Measurements from ENCODE around the gene PCNX2. TPM values are rescaled to one million over a fixed set of nuclear protein-coding genes. Genes with fewer than 3 reads are reported as not detected.

The PCNX2 gene
- total RNA-seq, 1 experiment from 2014 or later, result 18.6 TPM

DNA sequence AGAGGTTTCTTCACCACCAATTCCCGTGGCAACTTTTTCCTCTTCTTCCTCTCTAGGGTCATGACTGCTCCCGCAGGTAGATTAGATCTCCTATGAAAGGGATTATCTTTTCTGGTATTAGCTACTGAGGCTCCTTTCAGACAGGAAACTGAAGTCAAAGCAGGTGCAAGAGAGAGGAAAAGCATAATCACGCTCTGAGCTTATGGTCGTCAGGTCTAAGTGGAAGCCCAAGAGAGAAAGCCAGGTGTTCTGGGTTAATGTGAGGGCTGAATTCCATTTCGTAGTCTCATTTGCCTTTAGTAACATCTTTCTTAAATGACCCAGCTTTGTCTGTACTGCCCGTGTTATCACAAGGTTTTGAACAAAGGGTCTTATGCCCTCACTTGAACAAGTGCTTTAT is 23.7 kb upstream of the PCNX2 start:
- no peak for DNase-seq (ENCODE audit: low spot score)

DNA sequence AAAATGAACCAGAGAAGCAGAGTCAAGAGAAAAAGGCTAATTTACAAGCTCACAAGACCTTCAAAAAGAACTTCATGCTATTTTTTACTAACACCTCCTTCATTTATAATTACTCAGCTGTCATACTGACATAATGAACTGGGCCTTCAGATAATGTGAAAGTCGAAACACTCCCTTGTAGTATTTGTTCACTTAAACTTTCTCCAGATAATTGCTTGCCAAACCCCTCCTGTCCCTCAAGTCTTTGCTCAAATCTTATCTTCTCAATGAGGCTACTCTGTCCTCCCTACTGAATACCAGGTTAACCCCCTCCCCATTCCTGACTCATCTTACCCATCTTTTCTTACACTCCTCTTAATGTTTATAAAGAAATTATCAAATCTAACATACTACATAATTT is 20.9 kb upstream of the PCNX2 start:
- DNase-seq (ENCODE audit: low spot score), result no peak

DNA sequence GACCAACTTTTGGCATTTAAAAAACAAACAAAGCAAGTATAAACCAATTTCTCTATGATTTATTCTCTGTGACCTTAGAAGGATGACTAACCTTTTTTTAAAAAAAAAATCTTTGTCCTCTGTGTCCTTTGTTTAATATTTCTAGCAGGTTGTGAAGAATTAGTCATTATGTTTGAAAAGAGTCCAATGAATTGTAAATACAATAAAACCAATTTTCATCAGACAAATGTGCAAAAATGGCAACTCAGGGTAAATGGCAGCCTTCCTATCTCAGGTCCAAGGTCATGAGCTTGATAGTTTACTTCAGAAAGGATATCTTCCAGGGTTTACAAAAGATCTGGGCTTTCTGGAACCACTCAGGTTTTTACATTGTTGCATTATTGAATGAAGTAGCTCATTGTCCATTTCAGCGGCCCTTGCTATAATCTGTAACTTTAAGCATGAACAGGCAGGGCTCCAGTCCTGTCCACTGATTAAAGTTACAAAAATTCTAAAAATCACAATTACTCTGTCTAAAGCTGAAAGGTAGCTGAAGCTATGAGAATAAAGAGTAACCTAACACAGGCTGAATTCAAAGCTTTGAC is 20.3 kb upstream of the PCNX2 start:
- no peak for DNase-seq (ENCODE audit: low spot score)

DNA sequence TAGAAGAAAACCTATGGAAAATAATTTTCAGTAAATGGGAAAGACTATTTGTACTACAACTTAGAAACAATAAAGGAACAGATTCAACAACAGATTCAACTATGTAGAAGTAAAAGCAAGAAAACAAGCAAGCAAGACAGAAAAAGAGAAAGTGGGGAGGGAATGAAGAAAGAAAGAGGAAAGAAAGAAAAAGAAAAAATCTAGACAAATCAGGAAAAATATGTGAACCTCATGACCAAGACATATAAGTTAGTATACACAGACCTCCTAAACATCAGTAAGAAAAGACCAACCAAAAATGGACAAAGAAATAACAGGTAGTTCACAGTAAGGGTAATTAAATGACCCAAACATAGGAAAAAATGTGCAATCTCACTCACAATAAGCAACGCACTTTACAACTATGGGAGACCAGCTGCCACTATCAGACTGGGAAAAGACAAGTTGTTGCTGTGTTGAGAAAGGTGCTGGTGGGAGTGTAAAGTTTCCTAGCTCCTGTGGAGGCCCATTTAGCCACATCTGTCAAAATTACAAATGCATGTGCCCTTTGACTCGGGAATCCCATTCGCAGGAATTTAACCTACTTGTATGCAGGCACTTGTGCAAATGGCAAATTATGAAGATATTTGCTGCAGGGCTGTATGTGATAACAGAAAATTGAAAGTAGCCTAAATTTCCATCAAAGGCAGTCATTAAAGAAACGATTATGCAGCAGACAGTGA is 18.1 kb upstream of the PCNX2 start:
- no peak for DNase-seq (ENCODE audit: low spot score)

DNA sequence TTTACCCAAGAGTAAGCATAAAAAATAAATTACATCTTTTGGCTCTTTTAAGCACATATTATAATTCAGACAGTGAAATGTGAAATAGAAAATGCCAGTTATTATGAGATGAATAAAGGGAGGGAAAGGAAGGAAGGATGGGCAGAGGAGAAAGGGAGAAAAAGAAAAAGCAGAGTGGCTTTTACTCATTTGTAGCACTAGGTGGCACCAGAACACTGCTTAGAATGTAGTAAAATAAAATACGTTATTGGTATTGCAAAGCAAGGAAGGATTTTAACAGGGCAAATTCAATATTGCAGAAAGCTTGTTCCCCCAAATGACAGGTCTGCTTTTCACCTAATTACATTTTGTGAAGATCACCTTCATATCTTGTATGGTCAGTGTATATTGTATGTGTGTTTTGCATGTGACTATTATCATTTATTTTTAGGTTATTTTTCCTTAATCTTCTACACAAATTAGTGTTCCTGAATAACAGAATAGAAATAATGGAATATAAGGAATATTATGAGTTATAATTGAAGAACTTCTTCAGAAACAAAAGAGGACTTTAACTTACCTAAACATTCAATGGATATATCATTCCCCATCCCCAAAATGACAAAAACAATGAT is 9.1 kb upstream of the PCNX2 start:
- peak; percentile 28 for DNase-seq (ENCODE audit: low spot score)

DNA sequence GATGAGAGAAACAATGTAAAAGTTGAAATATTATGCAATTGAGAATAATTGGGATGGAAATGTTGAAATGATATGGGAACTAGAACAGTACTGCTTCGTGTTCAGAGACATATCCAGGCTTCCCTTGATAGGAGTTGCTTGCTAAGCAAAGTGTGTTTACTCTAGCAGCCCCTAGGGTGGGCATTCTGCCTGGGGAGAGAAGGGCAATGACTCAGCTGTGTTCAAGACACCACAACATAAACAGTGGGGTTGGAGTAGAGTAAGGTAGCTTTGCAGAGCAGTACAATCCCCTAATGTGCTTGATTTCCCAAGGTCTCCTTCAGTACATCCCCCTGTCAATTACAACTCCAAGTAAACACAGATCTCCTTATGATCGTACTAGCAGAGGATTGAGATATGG is 4.8 kb upstream of the PCNX2 start:
- peak; percentile 56 for DNase-seq (ENCODE audit: low spot score)

DNA sequence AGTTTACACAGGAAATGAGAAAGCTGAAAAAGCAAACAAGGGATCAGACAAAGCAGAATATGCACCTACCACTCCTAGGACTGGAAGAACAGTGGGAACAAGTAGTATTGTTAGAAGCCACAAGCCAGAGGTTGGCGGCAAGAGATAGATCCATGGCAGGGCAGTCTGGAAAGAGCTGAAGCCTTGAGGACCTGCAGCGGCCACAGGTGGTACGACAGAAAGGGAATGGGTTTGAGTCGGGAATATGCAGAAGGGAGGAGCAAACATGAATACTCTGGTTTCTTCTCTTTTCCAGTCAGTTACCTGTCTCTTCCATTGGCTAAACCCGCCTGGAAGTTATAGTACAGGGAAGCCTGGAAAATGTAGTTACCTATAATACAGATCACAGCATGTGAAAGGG is 3.9 kb upstream of the PCNX2 start:
- no peak for DNase-seq (ENCODE audit: low spot score)

DNA sequence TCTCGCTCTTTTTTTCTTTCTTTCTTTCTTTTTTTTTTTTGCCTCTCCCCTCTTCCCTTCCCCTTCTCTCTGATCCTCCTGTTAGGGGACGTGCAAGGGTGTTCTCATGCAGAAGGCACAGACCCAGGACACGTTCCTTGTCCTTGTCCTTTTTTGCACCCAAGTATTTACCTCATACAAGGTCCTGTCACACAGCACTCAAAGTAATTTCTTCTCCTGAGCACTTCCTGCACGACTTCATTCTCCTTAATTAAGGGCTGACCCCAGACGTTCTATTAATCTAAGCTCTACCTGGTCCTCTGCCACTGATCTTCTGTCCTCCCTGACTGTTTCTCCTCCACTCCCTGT is 424 bp upstream of the PCNX2 start:
- DNase-seq (ENCODE audit: low spot score), result no peak

DNA sequence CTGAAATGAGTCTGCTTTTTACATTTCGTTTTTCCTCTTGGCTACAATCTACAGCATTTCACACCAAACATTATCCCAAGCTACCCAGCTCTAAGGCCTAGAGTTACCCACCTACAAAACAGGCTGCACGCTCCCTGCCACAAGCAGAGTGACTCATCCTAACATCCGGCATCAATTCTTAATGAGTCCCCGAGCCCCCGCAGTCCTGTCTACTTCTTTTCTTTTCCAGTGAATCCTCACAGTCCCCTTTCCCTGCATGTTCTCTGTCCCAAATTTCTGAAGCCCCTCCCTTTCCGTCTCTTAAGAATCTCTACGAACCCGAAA is 650 bp downstream of the PCNX2 start:
- DNase-seq (ENCODE audit: low spot score), result peak; percentile 73

DNA sequence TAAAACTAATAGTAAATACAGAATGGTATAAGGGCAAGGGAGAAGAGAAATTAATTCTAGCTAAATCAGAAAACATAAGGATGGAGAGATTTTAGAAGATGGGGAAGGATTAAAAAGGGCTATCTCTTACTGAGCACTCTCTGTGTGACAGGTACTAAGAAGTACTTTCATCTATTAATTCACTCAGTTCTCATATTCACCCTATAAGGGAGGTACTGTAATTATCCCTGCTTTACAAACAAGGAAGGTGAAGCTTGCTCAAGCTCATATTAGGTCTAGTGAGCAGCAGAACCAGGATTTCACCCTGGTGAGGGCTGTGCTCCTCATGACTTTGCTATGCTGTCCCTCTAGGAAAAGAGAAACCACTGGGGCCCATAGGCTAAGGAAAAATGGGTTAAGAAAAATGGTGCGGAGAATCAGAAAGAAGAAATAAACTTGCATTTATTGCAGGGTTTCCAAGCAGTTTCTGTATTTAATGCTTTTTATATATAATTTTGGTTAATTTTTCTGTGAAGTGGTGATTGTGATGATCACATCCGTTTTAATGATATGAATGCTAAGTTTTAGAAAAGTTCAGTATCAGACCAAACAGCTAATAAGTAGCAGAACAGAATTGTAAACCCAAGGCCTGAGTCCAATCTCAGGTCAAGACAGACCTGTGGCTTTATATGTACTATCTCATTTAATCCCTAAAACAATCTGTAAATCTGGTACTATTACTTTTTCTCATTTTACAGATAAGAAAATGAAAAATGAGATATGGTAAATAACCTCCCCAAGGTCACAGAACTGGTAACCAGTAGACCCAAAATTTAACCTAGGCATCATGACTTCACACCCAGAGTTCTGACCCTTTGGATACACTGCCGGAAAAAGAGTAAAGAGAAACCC is 1.7 kb downstream of the PCNX2 start:
- peak; percentile 17 for DNase-seq (ENCODE audit: low spot score)

DNA sequence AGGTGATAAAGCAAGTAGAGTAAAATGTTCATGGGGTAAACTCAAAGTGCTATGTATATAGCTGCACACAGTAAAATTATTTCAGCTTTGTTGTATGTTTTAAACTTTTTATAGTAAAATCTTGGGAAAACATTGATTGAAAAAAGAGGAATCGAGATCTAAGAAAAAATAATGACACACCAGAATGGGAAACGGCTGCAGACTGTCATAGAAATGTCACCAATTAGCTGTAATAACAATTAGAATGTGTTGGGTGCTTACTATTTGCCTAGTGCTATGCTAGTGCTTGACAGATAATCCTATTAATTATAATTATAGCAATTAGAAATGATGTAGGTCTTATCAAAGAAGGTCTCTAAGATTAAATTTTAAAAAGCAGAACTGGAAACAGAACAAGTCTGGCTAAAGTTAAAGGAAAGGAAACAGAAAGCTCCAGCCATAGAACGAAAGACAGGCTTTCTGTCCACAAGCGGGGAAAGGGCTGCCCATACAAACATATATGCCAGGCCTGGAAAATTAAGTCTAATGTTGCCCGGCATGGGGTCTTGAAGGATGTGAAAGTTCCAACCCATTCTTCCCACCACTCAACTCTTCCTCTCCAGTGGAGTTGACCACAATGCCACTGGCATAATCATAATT is 5.0 kb downstream of the PCNX2 start:
- no peak for DNase-seq (ENCODE audit: low spot score)

DNA sequence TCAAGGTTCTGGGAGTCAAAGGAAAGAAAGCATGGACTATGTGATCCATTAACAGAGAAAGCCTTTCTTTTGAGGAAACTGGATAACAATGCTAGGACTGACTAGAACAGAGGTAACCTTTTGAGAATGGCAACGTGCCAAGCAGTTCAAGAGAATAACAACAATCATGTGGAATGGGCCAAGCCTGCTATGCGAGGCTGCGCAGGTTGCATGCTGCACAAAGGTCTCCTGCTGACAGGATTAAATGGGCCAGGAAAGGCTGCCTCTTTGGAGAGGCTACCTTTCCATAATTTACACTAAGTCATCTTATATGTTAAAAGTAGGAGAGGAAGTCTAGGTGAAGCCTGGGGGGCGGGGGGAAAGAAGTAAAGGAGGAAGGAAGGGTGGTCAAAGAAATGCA is 5.8 kb downstream of the PCNX2 start:
- DNase-seq (ENCODE audit: low spot score), result no peak

DNA sequence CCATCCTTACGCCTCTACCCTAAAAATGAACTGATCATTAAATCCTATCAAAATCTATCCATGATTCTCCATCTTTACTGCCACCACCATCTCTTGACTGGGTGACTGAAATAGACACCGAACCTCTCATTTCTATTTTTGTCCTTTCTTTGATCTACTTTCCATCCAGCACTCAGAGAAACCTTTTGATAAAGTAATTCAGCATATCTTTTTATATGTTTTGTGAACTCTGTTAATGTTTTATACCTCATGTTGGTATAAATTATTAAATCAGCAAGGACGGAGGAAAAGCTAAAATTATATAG is 13.0 kb downstream of the PCNX2 start:
- no peak for DNase-seq (ENCODE audit: low spot score)

DNA sequence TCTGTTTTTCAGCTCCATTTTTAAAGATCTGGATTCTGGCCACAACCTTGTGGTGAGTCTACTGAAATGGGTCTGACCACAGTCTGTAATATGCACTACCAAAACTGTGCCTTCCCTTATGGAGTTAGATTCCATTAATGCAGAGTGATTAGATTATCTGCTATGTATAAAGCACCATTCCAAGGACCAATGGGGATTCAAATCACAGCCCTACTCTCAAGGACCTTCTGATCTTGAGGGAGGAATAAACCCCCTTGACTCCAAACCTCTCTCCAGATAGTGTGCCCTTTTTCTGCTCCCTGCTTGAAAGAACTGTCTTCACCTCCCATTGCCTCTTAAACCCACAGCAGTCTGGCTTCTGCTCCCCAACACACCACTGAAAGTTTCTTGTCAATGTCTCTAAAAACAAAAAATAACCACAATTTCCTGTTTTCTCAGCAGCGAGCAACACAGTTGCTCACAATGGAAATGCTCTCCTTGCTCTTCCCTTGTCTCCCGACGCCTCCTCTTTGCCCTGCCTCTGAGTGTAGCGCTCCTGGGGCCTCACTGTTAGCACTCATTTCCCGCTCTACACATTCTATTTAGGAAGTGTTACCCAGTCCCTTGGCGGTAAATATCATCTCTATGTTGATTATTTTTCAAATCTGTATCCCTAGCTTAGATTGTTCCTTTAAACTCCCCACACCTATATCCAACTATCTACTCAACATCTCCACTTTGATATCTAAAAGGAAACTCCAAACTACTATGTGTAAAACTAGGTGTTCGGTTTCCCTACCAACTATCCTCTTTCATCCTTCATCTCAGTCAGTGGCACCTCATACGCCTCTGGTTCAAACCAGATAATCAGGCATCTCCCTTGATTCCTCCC is 13.6 kb downstream of the PCNX2 start:
- peak; percentile 69 for DNase-seq (ENCODE audit: low spot score)

DNA sequence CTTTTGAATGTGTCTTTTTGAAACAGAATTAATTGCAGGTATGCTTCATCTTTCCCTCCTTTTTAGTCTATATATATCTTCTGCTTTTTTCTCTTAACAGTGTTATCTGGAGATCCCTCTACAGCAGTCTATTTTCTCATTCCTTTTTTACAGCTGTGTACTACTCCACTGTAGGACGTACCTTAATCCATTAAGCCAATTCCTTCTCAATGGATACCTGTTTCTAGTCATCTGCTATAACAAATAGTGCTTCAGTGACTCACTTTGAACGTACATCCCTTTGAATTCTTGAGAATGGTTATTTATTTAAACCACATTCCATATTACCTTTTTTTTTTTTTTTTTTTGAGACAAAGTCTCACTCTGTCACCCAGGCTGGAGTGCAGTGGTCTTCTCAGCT is 15.6 kb downstream of the PCNX2 start:
- no peak for DNase-seq (ENCODE audit: low spot score)

DNA sequence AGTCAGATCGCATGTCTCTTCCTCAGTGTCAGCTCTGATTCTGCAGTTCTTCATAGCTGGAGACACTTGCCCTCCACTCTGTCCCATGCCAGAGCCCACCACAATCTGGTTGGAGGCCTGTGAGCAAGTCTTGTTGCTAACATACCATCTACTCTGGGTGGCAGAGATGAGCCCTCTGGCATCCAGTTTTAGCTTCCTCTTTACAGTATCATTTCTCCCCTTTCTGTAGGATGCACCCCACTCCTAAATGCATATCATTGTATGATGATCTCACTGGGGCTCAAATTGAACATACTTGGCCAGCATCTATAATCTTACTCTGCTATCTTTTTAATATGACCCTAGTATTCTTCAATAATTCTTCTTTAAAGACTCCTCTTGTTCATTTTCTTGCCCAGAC is 16.9 kb downstream of the PCNX2 start:
- DNase-seq (ENCODE audit: low spot score), result no peak

DNA sequence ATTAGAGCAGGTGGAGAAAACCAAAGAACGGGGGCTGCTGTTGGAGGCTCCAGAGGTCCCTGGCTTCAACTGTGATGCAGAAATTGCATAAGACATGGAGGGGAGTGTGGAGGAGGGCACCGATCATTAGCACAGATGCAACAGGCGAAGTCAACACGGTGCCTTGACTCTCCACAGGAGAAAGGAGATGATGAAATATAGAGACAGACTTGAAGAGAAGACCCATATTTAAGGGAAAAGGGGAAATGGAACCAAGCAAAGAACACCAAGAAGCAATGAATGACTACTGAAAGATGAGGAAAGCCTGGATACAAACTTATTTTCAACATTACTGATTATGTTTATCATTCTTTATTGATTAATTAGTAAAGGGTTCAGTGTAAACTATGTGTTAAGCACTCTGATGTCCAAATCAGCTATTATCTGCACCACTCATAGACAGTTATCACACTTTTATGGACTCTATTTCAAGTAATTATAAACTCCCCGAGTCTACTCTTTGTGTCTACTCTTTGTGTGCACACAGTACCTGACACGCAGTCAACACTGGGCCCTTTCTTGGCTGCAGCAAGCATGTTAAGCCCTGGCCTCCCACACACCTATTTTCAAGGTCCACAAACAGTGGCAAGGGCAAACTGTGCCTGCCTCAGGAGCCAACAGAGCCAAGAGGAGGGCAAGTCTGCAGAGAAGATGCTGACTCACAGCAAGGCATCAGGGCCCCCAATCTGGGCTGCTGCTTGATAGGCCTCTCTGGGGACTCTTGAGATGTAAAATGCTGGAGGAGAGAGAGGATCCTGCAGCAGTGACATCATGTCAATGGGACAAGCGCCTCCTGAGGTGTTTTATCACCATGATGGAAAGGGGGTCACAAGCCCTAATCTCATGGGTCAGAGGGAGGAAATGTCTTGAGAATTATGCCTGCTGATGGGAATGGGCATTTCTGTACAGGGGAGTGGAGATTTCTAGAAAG is 17.6 kb downstream of the PCNX2 start:
- no peak for DNase-seq (ENCODE audit: low spot score)

DNA sequence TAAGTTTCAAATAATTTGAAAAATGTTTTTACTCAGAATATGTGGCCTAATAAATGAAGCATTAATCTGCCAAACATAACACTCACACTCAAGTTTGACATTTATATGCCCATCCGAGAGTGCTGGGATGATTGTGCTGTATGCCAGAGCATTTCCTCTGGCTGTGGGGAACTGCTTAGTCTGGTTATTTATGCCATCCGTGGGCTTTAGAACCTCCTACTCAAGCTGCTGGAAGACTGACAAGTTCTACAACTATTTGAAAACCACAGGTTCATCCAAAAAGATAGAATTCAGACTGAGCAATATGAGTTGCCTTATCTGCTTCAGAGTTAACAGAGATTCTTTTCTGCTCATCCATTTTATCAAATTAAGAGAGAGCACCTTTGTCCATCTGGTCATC is 25.9 kb downstream of the PCNX2 start:
- DNase-seq (ENCODE audit: low spot score), result no peak

DNA sequence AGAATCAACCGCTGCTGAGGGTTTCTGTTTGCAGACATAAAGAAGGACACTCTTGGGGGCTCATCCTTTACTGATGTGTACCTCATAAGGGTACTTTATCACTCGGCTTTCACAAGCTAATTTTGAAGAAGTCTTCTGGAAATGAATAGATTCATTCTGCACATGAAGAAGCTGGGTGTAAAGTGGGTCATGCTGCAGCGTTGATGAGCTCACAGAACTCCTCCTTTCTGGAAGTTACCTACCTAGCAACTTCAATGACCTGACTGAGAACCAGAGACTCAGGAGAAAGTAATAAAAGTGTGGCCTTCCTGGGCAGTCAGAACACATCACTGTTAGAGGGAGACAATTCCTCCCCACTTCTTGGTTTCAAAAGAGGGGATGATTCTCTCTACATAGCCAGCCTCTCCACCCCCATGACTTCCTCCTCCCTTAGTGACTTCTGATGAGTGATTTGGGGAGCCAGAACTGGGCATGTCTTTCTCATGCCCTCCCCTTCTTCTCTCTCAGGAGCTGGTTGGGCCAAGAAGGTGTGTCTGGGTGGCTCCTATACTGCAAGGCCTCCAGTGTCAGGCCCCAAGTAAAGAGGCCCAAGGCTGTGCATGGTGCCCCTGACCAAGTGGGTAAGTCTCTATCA is 27.0 kb downstream of the PCNX2 start:
- no peak for DNase-seq (ENCODE audit: low spot score)

DNA sequence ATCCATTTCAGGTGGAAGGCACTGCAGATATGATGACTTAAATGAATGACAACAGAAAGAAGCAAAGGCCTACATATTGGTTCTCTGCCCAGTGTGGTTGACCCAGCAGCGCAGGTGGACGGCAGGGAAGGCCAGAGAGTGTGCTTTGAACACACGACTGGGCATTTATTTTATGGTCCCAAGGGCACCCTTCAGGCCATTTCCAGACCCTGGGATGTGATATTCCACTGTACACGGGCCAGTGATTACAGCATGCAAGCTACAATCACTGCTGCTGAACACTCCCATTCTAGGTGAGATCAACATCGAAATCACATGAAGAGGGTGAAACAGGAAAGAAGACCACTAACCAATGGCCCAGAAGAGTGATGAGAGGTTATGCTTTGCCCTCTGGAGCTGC is 33.8 kb downstream of the PCNX2 start:
- no peak for DNase-seq (ENCODE audit: low spot score)
